IPS-NIHi7 (cell line): ENCODE measurements around the gene CELSR2.
A peak's percentile ranks its signal among the peaks of the same experiment; 100 is the strongest.

ENCODE experiments used
- DNase-seq: peaks from one replicate; pipeline ENCODE4 v3.0.0; 2012; ENCODE audit warnings: mixed read lengths; ENCODE audit errors: extremely low spot score

The CELSR2 gene

GRCh38 chr1:109231066-109231465, 18.3 kb upstream of the CELSR2 start:
- no peak for DNase-seq

- DNase-seq = no peak
Measured at GRCh38 chr1:109235137-109235536, 14.2 kb upstream of the CELSR2 start.

DNA sequence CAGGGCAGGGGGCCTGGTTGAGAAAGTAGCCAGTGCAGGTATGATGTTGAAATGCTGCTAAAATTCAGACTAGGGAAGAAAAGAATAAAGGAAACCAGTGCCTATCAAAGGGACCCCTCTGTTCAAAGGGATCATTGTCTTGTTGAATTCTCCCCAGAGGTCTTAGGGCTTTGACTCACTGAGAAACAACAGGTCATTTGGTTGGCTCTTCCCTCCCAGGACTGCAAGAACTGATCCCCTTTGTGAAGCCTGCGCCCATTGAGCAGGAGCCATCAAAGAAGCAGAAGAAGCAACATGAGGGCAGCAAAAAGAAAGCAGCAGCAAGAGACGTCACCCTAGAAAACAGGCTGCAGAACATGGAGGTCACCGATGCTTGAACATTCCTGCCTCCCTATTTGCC, 11.8 kb upstream of the CELSR2 start:
- no peak for DNase-seq

GRCh38 chr1:109238382-109238781, 11.0 kb upstream of the CELSR2 start:
- DNase-seq = no peak

DNA sequence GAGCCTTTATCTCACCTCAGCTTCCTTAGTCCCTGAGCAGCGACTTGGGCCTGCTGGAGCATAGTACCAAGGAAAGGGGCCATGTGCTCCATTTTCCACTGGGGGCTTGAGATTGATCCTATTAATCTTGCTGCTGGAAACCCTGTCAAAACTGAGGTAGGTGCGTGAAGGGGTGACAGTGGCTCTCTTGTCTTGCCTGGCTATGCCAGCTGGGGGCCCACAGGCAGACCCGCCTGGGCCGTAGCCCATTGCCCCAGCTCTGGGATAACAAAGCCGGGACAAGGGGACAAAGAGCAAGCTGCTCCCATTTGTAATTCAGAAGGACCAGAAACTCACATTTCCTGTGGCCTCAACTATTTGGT, 10.3 kb upstream of the CELSR2 start:
- DNase-seq = no peak

GRCh38 chr1:109239409-109240068, 9.8 kb upstream of the CELSR2 start:
- peak; percentile 84 for DNase-seq

DNA sequence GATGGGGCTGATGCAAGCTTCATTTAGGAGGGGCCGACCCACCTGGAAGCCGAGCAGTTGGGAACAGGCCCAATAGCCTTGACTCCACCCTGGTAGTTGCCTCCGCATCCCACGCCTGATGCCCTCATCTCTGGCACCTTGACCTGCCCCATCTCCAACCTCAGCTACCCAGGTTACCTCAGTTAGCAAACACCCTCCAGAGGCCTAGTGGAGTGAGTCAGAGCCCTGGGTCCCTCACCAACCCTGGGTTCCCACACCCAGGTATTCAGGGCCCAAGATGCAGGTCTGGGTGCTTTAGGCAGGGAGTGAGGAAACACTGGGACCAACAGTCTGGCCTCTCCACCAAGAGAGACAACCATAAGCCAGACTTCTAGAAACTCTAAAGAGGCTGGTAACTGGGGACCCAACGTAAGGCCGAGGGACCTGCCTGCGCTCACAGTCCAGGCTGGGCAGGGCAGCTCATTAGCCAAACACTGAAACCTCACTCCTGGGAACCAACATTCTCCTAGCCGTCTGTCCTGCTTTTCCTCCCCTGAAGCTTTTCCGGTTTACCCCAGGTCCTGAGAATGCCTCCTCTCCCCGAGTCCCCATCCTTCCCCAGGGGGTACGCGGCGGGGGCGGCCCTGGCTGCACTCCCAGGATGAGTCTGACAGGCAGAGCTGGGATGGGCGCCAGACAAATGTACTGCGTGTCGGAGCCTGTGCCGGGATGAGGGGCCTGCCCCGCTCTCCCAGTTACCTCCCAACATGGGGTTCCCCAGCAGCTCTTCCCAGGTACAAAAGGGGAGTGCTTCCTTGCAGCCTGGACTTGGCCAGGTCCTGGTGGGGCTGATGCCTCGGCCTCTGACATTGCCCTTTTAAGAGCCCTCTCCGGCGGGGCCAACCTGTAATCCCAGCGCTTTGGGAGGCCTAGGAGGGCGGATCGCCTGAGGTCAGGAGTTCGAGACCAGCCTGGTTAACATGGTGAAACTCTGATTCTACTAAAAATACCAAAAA, 8.9 kb upstream of the CELSR2 start:
- peak; percentile 65 for DNase-seq

DNA sequence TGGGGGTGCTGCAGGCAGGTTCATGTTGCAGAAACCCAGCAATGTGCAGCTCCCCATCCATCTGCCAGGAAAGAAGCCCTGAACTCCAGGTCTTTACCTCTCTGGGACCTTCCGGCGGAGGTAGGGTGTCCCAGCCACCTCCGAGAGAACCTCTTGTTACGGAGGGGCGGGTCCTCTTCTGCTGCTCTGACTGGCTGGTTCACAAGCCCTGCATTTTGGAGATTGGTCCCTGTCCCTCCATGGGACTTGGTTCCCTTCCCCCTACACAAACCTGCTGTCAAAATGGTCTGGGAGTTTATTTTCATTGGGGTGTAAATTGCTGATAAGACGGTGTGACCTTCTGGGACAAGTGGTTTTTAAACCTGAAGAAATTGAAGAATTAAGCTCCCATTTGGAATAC, 8.0 kb upstream of the CELSR2 start:
- DNase-seq = peak; percentile 60

- no peak for DNase-seq
Measured at GRCh38 chr1:109241841-109242345, 7.4 kb upstream of the CELSR2 start.

DNA sequence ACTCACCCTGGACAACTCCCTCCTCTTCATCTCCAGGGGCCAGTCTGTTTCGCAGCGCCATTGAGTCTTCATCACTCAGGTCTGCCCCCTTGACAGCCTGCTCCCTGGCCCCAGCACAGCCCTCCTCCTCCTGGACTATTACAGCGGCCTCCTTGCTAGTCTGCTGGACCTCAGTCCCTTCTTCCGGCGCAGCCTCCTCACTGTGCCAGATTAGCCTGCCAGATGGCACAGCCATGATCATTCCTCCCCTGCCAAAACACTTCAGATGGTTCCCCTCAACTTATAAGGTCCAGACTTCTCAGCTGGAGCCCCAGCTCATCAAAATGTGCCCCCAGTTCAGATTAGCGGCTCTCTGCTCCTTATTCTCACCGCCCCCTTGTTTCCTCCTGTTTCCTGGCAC, 7.0 kb upstream of the CELSR2 start:
- no peak for DNase-seq

- DNase-seq = no peak
Measured at GRCh38 chr1:109243221-109243620, 6.1 kb upstream of the CELSR2 start.

DNA sequence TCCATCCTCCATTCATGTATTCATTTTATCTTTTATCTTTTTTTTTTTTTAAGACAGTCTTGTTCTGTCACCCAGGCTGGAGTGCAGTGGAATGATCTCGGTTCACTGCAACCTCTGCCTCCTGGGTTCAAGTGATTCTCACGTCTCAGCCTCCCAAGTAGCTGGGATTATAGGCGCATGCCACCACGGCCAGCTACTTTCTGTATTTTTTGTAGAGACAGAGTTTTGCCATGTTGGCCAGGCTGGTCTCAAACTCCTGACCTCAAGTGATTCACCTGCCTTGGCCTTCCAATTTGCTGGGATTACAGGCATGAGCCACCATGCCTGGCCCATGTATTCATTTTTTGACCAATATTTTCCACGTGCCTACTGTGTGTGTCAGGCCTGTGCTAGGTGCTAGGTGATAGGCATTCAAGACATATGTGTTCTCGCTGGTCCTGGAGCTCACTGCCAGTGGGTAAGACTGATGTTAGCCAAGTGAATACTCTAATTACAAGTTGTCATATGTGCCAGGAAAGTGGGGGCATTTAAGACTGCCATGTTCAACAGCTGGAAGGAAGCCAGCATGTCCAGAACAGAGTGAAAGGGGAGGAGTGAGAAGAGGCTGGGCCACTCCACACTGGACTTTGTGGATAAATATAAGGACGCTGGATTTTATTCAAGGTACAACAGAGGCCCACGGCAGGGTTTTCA, 5.3 kb upstream of the CELSR2 start:
- no peak for DNase-seq

GRCh38 chr1:109246141-109246551, 3.2 kb upstream of the CELSR2 start:
- no peak for DNase-seq

DNA sequence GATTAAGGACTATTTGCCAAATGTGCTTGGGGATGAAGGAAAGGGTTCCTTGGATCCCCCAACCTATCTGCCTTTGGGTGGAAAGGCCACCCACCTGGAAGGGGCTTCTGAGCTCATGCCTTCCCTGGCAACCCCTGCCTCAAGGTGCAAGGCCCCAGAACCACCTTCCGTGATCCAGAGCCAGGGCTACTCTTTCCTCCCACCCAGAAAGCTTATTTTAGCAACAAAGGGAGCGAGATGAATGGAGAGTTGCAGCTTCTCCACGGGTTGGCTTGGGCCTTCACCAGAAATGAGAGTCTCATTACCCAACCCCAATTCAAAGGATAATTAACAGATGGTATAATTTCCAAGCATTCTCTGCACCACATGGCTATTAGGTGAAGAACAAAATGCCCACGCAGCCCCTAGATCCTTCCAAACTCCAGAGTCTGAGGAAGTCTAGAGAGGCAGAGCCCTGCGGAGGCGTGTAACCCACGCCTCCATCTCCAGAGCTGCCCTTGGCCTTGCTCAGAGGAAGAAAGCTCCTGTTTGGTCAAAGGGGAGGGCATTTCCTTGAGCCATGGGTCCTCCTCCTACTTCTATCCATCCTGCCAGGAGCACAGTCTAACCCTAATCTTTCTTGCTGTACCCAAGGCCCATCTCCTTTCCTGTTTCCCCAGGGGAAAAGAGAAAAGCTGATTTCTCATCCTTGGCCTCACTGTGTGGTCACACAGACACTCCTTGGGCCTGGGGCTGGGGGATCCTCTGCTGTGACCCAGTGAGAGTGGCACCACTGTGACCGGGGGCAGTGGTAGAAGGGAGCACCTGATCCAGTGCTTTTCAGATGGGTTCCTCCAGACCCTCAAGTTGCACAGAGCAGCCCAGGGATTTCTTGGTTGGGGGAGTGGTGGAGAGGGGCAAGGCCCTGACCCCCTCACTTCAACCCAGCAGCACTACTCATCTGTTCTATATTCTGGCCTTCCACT, 1.7 kb upstream of the CELSR2 start:
- no peak for DNase-seq

DNA sequence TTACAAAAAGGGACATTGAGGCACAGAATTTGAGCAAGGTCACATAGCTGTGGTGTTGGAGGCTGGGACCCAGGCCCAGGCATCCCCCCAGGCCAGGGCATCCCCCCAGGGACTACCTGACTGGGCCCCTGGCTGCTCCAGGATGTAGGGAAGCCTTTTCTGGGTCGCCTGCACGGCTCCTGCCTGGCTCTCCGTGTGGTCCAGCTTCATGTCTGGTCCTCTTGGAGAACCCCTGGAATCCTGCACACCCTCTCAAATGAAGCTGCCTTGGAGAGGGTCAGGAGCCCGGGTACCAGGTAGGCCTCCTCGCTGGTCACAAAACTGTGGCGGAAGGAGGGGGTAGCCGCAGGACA, 919 bp upstream of the CELSR2 start:
- DNase-seq = no peak

GRCh38 chr1:109249654-109250401, 489 bp downstream of the CELSR2 start:
- peak; percentile 56 for DNase-seq

GRCh38 chr1:109250454-109251276, 1.3 kb downstream of the CELSR2 start:
- DNase-seq = no peak

- no peak for DNase-seq
Measured at GRCh38 chr1:109251277-109252166, 2.2 kb downstream of the CELSR2 start.
